Measurements from ENCODE around the gene MRPL9. TPM values are rescaled to one million over a fixed set of nuclear protein-coding genes. Genes with fewer than 3 reads are reported as not detected.

The MRPL9 gene
- total RNA-seq, 3 donors from 2014 or later: 46.5 to 51.2 (median 50.9) TPM

GRCh38 chr1:151711044-151711800 is 52.1 kb downstream of the MRPL9 start:
- H3K4me1 ChIP-seq (ENCODE audit: low read depth): peaks cover 21% of the 10 kb centered on the region
- intact Hi-C loops (cut with DNase I, micrococcal nuclease): no loop called here
- DNase-seq: no peak
- H3K9me3 ChIP-seq: no peaks in the 10 kb centered on the region
- ATAC-seq: no peak
- no peak for TF ChIP-seq CTCF (IDR thresholded peaks at IDR 0.05)
- no peaks in the 10 kb centered on the region for H3K36me3 ChIP-seq (ENCODE audit: low read depth)
- H3K4me3 ChIP-seq: no peak overlapping the region

GRCh38 chr1:151710187-151710840 is 53.0 kb downstream of the MRPL9 start:
- Histone ChIP-seq H3K9me3 (no peaks in the 10 kb centered on the region), H3K36me3 (ENCODE audit: low read depth) (no peaks in the 10 kb centered on the region), H3K4me3 (no peak overlapping the region), H3K4me1 (ENCODE audit: low read depth) (peaks cover 21% of the 10 kb centered on the region)
- DNase-seq (no peak), ATAC-seq (no peak)
- intact Hi-C loops (cut with DNase I, micrococcal nuclease): no loop called here
- TF ChIP-seq CTCF (IDR thresholded peaks at IDR 0.05): no peak

Other genes starting within 250 kb of the MRPL9 start
- 10 to 100 TPM; 20.2 to 38.0 (median 27.5) TPM for gene TUFT1, start 223.2 kb downstream of the MRPL9 start, total RNA-seq
- 10 to 100 TPM; 25.5 to 59.0 (median 34.8) TPM for gene SNX27, start 151.4 kb downstream of the MRPL9 start, total RNA-seq
- gene CELF3, start 46.7 kb downstream of the MRPL9 start, total RNA-seq: 1 to 10 TPM; 2.3 to 4.3 (median 2.8) TPM
- gene RIIAD1, start 42.0 kb downstream of the MRPL9 start, total RNA-seq: not detected
- gene TDRKH, start 27.0 kb upstream of the MRPL9 start, total RNA-seq: 10 to 100 TPM in 1 of 3 donors, 1 to 10 TPM in 2; 5.8 to 11.4 (median 7.4) TPM
- gene LINGO4, start 41.9 kb upstream of the MRPL9 start, total RNA-seq: under 1 TPM; 0.23 to 0.54 (median 0.24) TPM
- 10 to 100 TPM in 2 of 3 donors, 1 to 10 TPM in 1; 9.5 to 29.5 (median 17.7) TPM for gene RORC, start 68.3 kb upstream of the MRPL9 start, total RNA-seq
- 1 to 10 TPM in 1 of 3 donors, under 1 TPM in 2; 0.51 to 1.0 (median 0.61) TPM for gene C2CD4D, start 76.3 kb upstream of the MRPL9 start, total RNA-seq
- gene THEM5, start 90.2 kb upstream of the MRPL9 start, total RNA-seq: not detected
- 10 to 100 TPM in 2 of 3 donors, 1 to 10 TPM in 1; 9.1 to 12.7 (median 11.3) TPM for gene THEM4, start 146.0 kb upstream of the MRPL9 start, total RNA-seq
- 1,000 to 10,000 TPM in 2 of 3 donors, 100 to 1,000 TPM in 1; 540 to 1,335 (median 1,083) TPM for gene S100A10, start 230.4 kb upstream of the MRPL9 start, total RNA-seq